Activated CD4-positive, alpha-beta T cell treated with anti-CD3 and anti-CD28 coated beads, Interleukin-2, amount 50 U/mL, for 4 hours (primary cell): ENCODE results near the gene RACGAP1.
"Not testable (repeated sequence)": the region's sequence is repeated elsewhere in the genome, so short reads cannot be mapped to it uniquely, and the experiment has no call there.

Source experiments
- DNase-seq, 2 experiments: peaks; one replicate each; pipeline ENCODE4 v3.0.0-alpha.2; 2020

RACGAP1 gene

DNA sequence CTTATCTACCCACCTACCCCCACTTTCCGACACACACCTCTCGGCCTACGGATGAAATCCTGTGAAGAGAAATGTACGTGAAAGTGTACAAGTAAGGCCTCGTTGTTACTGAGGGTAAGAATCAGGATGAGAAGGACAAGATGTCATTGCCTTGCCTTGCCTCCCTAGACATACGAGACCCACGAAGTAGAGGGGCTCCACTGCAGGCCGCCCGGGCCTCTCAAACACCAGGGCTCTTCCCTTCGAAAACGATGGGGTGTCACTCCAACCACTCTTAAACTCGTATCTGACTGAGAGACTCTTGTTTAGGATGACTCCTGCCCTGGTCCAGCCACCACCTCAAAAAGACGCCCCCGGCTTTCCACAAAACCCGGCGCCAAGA is 498 bp downstream of the RACGAP1 start:
- DNase-seq: no peak

DNA sequence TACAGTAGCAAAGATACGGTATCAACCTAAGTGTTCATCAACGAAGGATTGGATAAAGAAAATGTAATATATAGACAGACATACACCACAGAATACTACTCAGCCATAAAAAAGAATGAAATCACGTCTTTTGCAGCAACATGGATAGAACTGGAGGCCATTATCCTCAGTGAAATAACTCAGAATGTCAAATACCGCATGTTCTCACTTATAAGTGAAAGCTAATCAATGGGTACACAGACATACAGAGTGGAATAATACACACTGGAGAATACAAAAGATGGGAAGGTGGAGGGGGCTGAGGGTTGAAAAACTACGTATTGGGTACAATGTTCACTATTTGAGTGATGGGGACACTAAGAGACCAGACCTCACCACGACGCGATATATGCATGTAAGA is 1.1 kb downstream of the RACGAP1 start:
- no peak for DNase-seq

GRCh38 chr12:50022903-50023302 is 2.4 kb downstream of the RACGAP1 start:
- no peak for DNase-seq

- DNase-seq: no peak
Measured at GRCh38 chr12:50021031-50021430, 4.3 kb downstream of the RACGAP1 start.

DNA sequence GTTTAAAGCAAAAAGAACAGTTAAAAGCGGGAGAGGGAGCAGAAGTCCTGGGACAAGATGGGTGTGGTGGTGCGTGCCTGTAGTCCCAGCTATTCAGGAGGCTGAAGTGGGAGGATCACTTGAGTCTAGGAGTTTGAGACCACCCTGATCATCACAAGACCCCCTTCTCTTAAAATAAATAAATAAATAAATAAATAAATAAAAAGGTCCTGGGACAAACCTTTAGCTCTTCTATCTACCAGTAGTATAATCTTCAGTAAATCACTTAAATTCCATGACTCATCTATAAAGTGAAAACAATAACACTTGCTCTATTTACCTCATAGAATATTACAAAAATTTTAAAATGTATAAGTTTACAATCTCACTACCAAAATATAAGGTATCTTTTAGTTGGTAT is 5.8 kb downstream of the RACGAP1 start:
- DNase-seq: no peak

DNA sequence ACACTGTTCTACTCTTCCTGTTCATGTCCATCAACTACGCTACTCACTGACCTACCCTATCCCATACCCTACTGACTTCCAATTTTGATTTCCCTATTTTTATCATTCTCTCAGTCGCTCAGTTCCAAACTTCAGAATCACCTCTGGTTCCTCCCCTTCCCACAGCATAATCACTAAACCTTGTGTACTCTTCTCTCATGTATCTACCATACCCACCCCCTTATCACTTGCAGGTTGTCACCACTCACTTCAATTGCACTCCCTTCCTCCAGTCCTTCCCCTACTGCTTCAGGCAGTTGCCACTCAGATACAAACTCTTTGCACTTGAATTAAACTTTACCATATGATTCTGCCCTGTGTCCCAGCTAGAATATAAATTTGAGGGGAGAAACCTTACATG is 6.3 kb downstream of the RACGAP1 start:
- no peak for DNase-seq

DNA sequence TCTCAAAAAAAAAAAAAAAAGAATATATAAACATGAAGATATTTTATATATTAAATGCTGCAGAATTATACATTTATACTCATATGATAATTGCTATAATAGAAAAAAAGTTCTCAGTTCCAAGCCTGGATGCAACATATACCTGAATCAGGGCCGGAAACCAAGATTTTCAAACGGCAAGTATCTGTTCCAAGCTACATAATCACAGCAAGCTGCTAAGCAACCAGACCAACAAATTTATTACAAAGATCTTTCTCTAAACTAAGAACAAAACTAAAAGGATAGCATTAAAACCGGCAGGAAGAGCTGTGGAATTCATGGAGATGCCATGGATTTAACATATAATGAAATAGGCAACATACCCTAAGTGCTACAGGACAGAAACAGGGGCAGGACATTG is 7.1 kb downstream of the RACGAP1 start:
- no peak for DNase-seq

- no peak for DNase-seq
Measured at GRCh38 chr12:50017641-50018040, 7.7 kb downstream of the RACGAP1 start.

DNA sequence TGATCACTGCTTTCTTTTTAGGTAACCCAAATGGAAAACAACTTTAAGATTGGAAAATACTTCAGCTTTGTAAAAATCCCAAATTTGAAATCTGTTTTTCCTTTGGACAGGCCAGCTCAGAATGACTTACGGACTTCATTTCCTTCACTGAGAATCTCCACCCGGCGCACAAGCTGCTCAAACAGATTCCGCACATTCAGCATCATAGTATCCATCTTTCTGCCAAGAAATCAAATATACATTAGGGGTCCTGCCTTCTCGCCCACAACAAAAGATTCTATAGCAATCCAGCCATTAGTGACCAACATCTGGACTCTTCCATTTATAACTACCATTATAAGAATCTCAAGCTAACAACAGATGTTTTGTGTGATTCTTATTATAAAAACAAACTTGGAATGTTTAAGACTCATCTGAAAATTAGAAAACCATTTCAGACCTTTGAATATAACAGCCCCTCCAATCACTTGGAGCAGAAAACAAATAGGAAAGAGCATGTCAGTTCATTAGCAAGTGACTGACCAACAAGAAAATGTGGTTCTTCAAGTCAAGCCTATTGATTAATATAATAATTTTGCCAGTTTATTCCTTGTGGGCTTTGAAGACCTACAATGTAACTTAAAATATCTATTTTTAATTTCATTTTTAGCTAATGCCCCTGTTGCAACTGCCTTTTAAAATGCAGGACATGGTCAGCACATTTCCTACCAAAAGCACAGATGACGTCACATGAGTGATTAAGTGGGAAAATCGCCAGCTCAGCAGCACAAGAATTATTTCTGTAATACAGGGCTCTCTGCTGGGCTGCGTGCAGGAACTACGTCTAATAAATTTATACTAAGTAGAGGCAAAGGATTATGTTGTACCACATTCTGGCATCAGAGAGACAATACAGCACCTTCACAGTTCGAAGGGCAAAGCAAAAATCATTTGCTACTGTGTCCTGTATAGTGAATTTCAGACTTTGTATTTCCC is 8.5 kb downstream of the RACGAP1 start:
- no peak for DNase-seq

GRCh38 chr12:50014342-50014741 is 11.0 kb downstream of the RACGAP1 start:
- no peak for DNase-seq

- no peak for DNase-seq
Measured at GRCh38 chr12:50013361-50014147, 11.7 kb downstream of the RACGAP1 start.

GRCh38 chr12:50006754-50007442 is 18.4 kb downstream of the RACGAP1 start:
- DNase-seq: no peak

GRCh38 chr12:50006280-50006679 is 19.0 kb downstream of the RACGAP1 start:
- DNase-seq: no peak

- no peak for DNase-seq
Measured at GRCh38 chr12:50005175-50005574, 20.1 kb downstream of the RACGAP1 start.

- DNase-seq: no peak
Measured at GRCh38 chr12:50004696-50005095, 20.6 kb downstream of the RACGAP1 start.

DNA sequence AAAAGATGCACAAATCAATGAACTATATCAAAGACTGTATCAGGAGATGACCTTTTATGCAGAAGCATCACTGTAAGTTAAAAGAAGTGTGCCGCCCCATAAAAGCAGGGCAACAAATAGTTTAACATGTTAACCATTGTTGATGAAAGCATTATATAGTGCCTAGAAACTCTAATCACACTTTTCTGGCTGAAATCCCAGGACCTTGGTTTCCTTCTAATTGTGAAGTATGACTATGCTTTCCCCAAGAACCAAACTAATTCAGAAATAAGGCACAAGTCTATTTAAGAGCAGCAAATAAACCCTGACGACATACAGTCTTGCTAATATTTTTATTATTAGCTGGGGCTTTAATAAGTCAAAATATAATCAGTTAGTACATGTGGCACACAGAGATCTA is 21.7 kb downstream of the RACGAP1 start:
- no peak for DNase-seq

DNA sequence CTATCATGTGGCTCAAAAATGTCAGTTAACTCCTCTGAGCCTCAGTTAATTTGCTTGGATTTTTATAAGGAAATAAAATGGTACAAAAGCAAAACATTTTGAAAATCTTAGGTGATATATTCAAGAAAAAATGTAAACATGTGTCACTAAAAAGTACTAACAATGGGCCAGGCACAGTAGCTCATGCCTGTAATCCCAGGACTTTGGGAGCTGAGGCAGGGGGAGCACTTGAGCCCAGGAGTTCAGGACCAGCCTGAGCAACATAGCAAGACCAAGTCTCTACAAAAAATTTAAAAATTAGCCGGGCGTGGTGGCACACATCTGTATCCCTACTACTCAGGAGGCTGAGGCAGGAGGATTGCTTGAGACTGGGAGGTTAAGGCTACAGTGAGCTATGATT is 26.8 kb downstream of the RACGAP1 start:
- no peak for DNase-seq

GRCh38 chr12:49990273-49990672 is 35.0 kb downstream of the RACGAP1 start:
- DNase-seq: no peak

DNA sequence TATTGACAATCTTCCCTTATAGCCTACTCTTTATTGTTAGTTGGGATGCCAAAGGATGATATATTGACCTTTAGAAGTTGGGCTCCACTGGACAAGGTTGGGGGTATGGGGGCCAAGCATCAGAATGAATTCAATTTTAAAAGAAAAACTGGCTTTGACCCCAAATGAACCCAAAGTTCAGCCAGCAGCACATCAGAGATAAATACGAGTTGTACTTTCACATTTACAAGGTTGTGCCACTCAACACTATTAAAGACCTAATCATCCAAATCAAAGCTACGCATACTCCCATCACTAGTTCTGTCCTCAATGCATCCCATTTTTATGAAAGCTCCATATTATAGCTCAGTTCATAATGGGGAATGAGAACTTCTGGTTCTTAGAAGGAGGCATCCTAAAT is 35.9 kb downstream of the RACGAP1 start:
- DNase-seq: not testable (repeated sequence)

DNA sequence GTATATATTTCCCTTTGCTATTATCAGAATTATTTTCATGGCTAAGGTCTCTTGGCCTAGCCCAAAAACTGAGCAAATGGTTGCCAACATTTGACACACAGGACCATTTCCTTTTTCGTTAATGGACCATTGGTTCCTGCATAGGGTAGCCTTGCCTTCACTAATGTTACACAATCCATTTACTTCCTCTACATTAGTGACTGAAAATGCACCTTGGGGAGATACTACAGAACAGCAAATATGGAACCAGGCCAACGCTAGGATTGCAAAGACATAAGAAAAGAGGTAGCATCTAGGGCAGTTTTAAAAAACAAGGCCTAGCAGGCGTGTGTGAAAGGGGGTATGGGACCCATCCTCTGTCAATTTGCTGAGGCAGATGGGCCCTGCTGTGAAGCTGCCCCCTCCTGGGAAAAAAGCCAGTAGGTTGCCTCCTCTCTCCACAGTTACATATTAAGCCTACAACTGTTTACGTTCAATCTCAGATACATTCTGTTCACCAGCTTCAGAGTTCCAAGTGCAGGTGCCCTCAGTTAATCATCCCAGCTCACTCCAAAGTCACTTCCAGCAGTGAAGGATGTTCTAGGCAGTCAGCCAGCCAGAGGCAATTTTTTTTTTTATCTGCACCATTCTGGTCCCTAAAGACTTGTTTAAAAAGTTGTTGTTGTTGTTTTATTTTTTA is 37.5 kb downstream of the RACGAP1 start:
- no peak for DNase-seq

GRCh38 chr12:49986476-49986875 is 38.8 kb downstream of the RACGAP1 start:
- DNase-seq: not testable (repeated sequence)

GRCh38 chr12:49985981-49986380 is 39.3 kb downstream of the RACGAP1 start:
- DNase-seq: no peak
